LNCaP clone FGC (cell line): Measurements from ENCODE around the gene TOX3.

Experiments
- DNase-seq: peaks from one replicate; pipeline ENCODE4 v3.0.0-alpha.2; 2011; ENCODE audit warnings: low read depth
- H3K4me3 ChIP-seq: 2 replicates; pipeline ENCODE4 v1.5.1; 2011; ENCODE audit warnings: mild to moderate bottlenecking, low read depth, low read length, control low read depth
- TF ChIP-seq, protein P1 (sequence below): IDR thresholded peaks from 2 replicates; pipeline ENCODE4 v1.5.1; 2012; ENCODE audit warnings: mild to moderate bottlenecking; ENCODE audit not compliant: control insufficient read depth, insufficient read depth; ENCODE audit errors: extremely low read depth

The TOX3 gene

DNA sequence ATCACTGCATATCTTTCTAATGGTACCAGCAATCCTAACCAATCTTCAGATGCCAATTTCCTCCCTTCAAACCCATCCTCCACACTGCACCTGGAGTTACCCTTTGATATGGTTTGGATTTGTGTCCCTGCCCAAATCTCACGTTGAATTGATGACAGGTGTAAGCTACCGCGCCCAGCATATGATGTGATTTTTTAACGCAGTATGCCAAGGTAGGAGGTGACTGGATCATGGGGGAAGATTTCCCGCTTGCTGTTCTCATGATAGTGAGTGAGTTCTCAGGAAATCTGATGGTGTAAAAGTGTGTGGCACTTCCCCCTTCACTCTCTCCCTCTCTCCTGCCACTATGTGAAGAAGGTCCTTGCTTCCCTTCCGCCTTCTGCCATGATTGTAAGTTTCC, 57.0 kb downstream of the TOX3 start:
- H3K4me3 ChIP-seq, result no peak overlapping the region
- TF ChIP-seq, protein P1, sequence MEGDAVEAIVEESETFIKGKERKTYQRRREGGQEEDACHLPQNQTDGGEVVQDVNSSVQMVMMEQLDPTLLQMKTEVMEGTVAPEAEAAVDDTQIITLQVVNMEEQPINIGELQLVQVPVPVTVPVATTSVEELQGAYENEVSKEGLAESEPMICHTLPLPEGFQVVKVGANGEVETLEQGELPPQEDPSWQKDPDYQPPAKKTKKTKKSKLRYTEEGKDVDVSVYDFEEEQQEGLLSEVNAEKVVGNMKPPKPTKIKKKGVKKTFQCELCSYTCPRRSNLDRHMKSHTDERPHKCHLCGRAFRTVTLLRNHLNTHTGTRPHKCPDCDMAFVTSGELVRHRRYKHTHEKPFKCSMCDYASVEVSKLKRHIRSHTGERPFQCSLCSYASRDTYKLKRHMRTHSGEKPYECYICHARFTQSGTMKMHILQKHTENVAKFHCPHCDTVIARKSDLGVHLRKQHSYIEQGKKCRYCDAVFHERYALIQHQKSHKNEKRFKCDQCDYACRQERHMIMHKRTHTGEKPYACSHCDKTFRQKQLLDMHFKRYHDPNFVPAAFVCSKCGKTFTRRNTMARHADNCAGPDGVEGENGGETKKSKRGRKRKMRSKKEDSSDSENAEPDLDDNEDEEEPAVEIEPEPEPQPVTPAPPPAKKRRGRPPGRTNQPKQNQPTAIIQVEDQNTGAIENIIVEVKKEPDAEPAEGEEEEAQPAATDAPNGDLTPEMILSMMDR, result no peak
- DNase-seq, result no peak

GRCh38 chr16:52488837-52489289, 58.1 kb downstream of the TOX3 start:
- DNase-seq, result no peak
- H3K4me3 ChIP-seq, result no peak overlapping the region
- TF ChIP-seq, protein P1, result no peak

- TF ChIP-seq, protein P1, result no peak
- no peak for DNase-seq
- no peak overlapping the region for H3K4me3 ChIP-seq
These were observed 59.0 kb downstream of the TOX3 start for GRCh38 chr16:52487849-52488457.

GRCh38 chr16:52480237-52480636, 66.7 kb downstream of the TOX3 start:
- TF ChIP-seq, protein P1, result no peak

GRCh38 chr16:52476111-52476510, 70.8 kb downstream of the TOX3 start:
- H3K4me3 ChIP-seq, result no peak overlapping the region
- no peak for DNase-seq
- TF ChIP-seq, protein P1, result no peak

More at GRCh38 chr16:52480237-52480636, 66.7 kb downstream of the TOX3 start:
- no peak for DNase-seq
- no peak overlapping the region for H3K4me3 ChIP-seq

- TF ChIP-seq, protein P1, result no peak
- no peak for DNase-seq
- no peak overlapping the region for H3K4me3 ChIP-seq
These were observed 72.3 kb downstream of the TOX3 start for GRCh38 chr16:52474679-52475078.

DNA sequence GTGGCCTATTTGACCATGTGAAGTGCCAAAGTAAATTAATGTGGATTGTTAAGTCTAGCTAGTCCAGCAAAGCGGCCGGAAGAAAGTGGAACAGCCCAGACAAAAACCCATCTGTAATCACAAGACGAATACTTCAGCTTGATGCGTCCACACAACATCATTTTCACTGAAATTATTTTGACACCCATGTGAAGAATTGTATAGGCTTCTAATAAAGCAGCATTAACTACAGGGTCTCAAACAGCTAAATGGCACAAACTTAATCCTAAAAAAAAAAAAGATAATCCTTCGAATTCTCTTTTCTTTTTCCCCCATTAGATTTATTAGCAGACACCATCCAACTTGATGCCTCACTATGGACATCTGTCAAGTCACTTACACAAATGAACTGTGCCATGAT, 73.8 kb downstream of the TOX3 start:
- no peak for DNase-seq
- TF ChIP-seq, protein P1, result no peak
- H3K4me3 ChIP-seq, result no peak overlapping the region
